GM23338 (cell line): ENCODE measurements around the gene UBAC2. TPM values are rescaled to one million over a fixed set of nuclear protein-coding genes. Genes with fewer than 3 reads are reported as not detected.

Source experiments
- ATAC-seq: fragments of 200-7000 bp; cut with Tn5 transposase; 3 replicates; pipeline ENCODE4 v1.9.1; 2020
- DNase-seq: peaks from one replicate; pipeline ENCODE4 v3.0.0-alpha.2; 2015; ENCODE audit warnings: low spot score
- H2AFZ ChIP-seq: fragments of 200-600 bp; sonication (generic); 2 replicates; pipeline ENCODE4 v1.8.0; 2016; ENCODE audit warnings: antibody characterized with exemption, mild to moderate bottlenecking, moderate library complexity
- H3F3A ChIP-seq: fragments of 200-600 bp; sonication (generic); replicated peaks from 2 replicates; pipeline ENCODE4 v1.8.0; 2017; ENCODE audit warnings: antibody characterized with exemption, mixed run types, low read depth
- H3K27ac ChIP-seq: fragments of 200-600 bp; sonication (generic); 2 replicates; pipeline ENCODE4 v1.6.1; 2016; ENCODE audit warnings: low read depth
- H3K27me3 ChIP-seq: fragments of 200-600 bp; sonication (generic); 2 replicates; pipeline ENCODE4 v1.8.0; 2016; ENCODE audit warnings: mild to moderate bottlenecking, mixed run types, moderate library complexity; ENCODE audit not compliant: insufficient read depth
- H3K36me3 ChIP-seq: fragments of 200-600 bp; sonication (generic); 2 replicates; pipeline ENCODE4 v1.8.0; 2016; ENCODE audit warnings: mild to moderate bottlenecking; ENCODE audit not compliant: insufficient read depth
- H3K4me1 ChIP-seq: fragments of 200-600 bp; sonication (generic); 2 replicates; pipeline ENCODE4 v1.8.0; 2016; ENCODE audit warnings: mild to moderate bottlenecking, moderate library complexity; ENCODE audit not compliant: insufficient read depth
- H3K4me2 ChIP-seq: fragments of 200-600 bp; sonication (generic); 2 replicates; pipeline ENCODE4 v1.7.1; 2017; ENCODE audit warnings: mixed run types
- H3K4me3 ChIP-seq: fragments of 200-600 bp; sonication (generic); 2 replicates; pipeline ENCODE4 v1.6.1; 2016; ENCODE audit warnings: mixed run types
- H3K79me2 ChIP-seq: fragments of 200-600 bp; sonication (generic); replicated peaks from 2 replicates; pipeline ENCODE4 v1.8.0; 2017; ENCODE audit warnings: mild to moderate bottlenecking; ENCODE audit not compliant: insufficient read depth
- H3K9me2 ChIP-seq: fragments of 200-600 bp; sonication (generic); 2 replicates; pipeline ENCODE4 v1.8.0; 2017; ENCODE audit not compliant: insufficient read depth
- H4K20me1 ChIP-seq: fragments of 200-600 bp; sonication (generic); replicated peaks from 2 replicates; pipeline ENCODE4 v1.8.0; 2017; ENCODE audit warnings: mild to moderate bottlenecking; ENCODE audit not compliant: insufficient read depth
- H3K27ac Mint-ChIP-seq: 2 replicates; pipeline ENCODE4 v1.8.0; 2020; ENCODE audit warnings: inconsistent platforms, mild to moderate bottlenecking, moderate library complexity, mixed read lengths
- H3K27me3 Mint-ChIP-seq: 3 replicates; pipeline ENCODE4 v1.8.0; 2022; ENCODE audit warnings: low read depth, mild to moderate bottlenecking, moderate library complexity, mixed read lengths, inconsistent platforms; ENCODE audit not compliant: insufficient read depth, poor library complexity
- H3K36me3 Mint-ChIP-seq: 3 replicates; pipeline ENCODE4 v1.8.0; 2021; ENCODE audit warnings: low read depth, mild to moderate bottlenecking, inconsistent platforms, moderate library complexity, mixed read lengths
- H3K4me1 Mint-ChIP-seq: 3 replicates; pipeline ENCODE4 v1.8.0; 2020; ENCODE audit warnings: mild to moderate bottlenecking, inconsistent platforms, mixed read lengths
- H3K4me3 Mint-ChIP-seq: 3 replicates; pipeline ENCODE4 v1.8.0; 2021; ENCODE audit warnings: moderate library complexity, mild to moderate bottlenecking, inconsistent platforms, mixed read lengths
- H3K9me3 Mint-ChIP-seq: 3 replicates; pipeline ENCODE4 v1.8.0; 2020; ENCODE audit warnings: moderate library complexity, mild to moderate bottlenecking, inconsistent platforms, mixed read lengths
- CREB1 ChIP-seq: fragments of 250-450 bp; sonication (Bioruptor Pico); IDR thresholded peaks from 2 replicates; pipeline ENCODE4 v1.5.0; 2020; ENCODE audit warnings: low read depth, mild to moderate bottlenecking, moderate library complexity
- CTCF ChIP-seq, 2 experiments: fragments of 200-600 bp in 1 of 2; sonication (generic) in 1 of 2; conservative IDR thresholded peaks; 2 replicates each; pipeline versions ENCODE4 v1.5.1 to v1.6.1; 2016 to 2017; ENCODE audit warnings: antibody characterized with exemption in 2 of 2, low read depth in 2 of 2, mild to moderate bottlenecking in 2 of 2, moderate library complexity in 1 of 2
- ETS1 ChIP-seq: IDR thresholded peaks from 2 replicates; pipeline ENCODE4 v1.6.1; 2016; ENCODE audit warnings: antibody characterized with exemption
- EZH2 ChIP-seq: fragments of 200-600 bp; sonication (generic); IDR thresholded peaks from one replicate; pipeline ENCODE4 v1.8.0; 2017; ENCODE audit warnings: antibody characterized with exemption, mild to moderate bottlenecking, low read depth; ENCODE audit not compliant: unreplicated experiment
- EZH2phosphoT487 ChIP-seq: fragments of 200-600 bp; sonication (generic); IDR thresholded peaks from one replicate; pipeline ENCODE4 v1.8.1; 2018; ENCODE audit warnings: antibody characterized with exemption; ENCODE audit not compliant: unreplicated experiment
- JUNB ChIP-seq: IDR thresholded peaks from one replicate; pipeline ENCODE4 v1.6.1; 2016; ENCODE audit warnings: antibody characterized with exemption; ENCODE audit not compliant: unreplicated experiment
- NANOG ChIP-seq: IDR thresholded peaks from 2 replicates; pipeline ENCODE4 v1.6.1; 2016; ENCODE audit warnings: antibody characterized with exemption, borderline replicate concordance
- POLR2AphosphoS5 ChIP-seq: IDR thresholded peaks from 2 replicates; pipeline ENCODE4 v1.6.1; 2016; ENCODE audit warnings: antibody characterized with exemption, low read depth
- REST ChIP-seq: IDR thresholded peaks from one replicate; pipeline ENCODE4 v1.6.1; 2018; ENCODE audit warnings: antibody characterized with exemption; ENCODE audit not compliant: unreplicated experiment
- STAT1 ChIP-seq: IDR thresholded peaks from one replicate; pipeline ENCODE4 v1.6.1; 2016; ENCODE audit warnings: antibody characterized with exemption; ENCODE audit not compliant: unreplicated experiment
- ZNF114 ChIP-seq: fragments of 250-450 bp; sonication (Bioruptor Pico); IDR thresholded peaks from 2 replicates; pipeline ENCODE4 v1.5.0; 2020; ENCODE audit warnings: mild to moderate bottlenecking, moderate library complexity
- ZNF331 ChIP-seq: fragments of 250-450 bp; sonication (Bioruptor Pico); IDR thresholded peaks from 2 replicates; pipeline ENCODE4 v1.5.0; 2020; ENCODE audit warnings: low read depth, mild to moderate bottlenecking, moderate library complexity
- ZNF462 ChIP-seq: fragments of 250-450 bp; sonication (Bioruptor Pico); IDR thresholded peaks from 2 replicates; pipeline ENCODE4 v1.5.0; 2020; ENCODE audit warnings: mild to moderate bottlenecking, moderate library complexity
- polyA plus RNA-seq: library from polyadenylated mRNA; unstranded; fragments of >200 nt; fragmentation: Nextera tagmentation; extraction: Ambion mirVana; gene quantifications from 2 replicates; pipeline ENCODE4 v1.2.1, GENCODE V29; 2016
- total RNA-seq: library from RNA; depleted of rRNA; stranded (reverse); fragments of >200 nt; shearing (Covaris generic); gene quantifications from 2 replicates; pipeline ENCODE4 v1.2.3, GENCODE V29; 2014

UBAC2 gene
- total and polyA plus RNA-seq, 2 experiments from 2014 or later: 37.9 to 76.9 TPM

- no peak for TF ChIP-seq NANOG
- TF ChIP-seq CREB1 (CRISPR knock-in tag): no peak
- no peak for TF ChIP-seq ZNF462 (CRISPR knock-in tag)
- no peak for TF ChIP-seq ZNF114 (CRISPR knock-in tag)
- TF ChIP-seq POLR2AphosphoS5: no peak
- TF ChIP-seq ETS1: no peak
- no peak for TF ChIP-seq REST
- no peak for TF ChIP-seq CTCF (conservative IDR thresholded peaks at IDR 0.05; ENCODE audit: low read depth in 2 of 2)
- TF ChIP-seq EZH2: no peak
- no peak for TF ChIP-seq STAT1
- TF ChIP-seq JUNB: no peak
- TF ChIP-seq EZH2phosphoT487: no peak
- TF ChIP-seq ZNF331 (CRISPR knock-in tag): no peak
- H3F3A ChIP-seq: no peaks in the 10 kb centered on the region
- peaks cover 3% of the 10 kb centered on the region for H3K27me3 Mint-ChIP-seq
- no peak overlapping the region for H3K4me2 ChIP-seq
- H3K9me2 ChIP-seq: peaks cover 3% of the 10 kb centered on the region; the same call in 1 of the 2 replicates
- no peaks in the 10 kb centered on the region for H3K4me1 ChIP-seq
- no peaks in the 10 kb centered on the region for H4K20me1 ChIP-seq
- no peak overlapping the region for H2AFZ ChIP-seq
- peaks cover 4% of the 10 kb centered on the region for H3K4me1 Mint-ChIP-seq
- H3K4me3 Mint-ChIP-seq: no peak overlapping the region
- peak; percentile 63 for ATAC-seq
- no peak overlapping the region for H3K4me3 ChIP-seq
- H3K27me3 ChIP-seq: no peaks in the 10 kb centered on the region
- no peak overlapping the region for H3K27ac ChIP-seq
- no peak for DNase-seq
- H3K27ac Mint-ChIP-seq: no peak overlapping the region; the same call in 1 of the 2 replicates
- H3K79me2 ChIP-seq: no peaks in the 10 kb centered on the region
- H3K36me3 Mint-ChIP-seq: no peaks in the 10 kb centered on the region
- H3K36me3 ChIP-seq: no peaks in the 10 kb centered on the region
- peaks cover 7% of the 10 kb centered on the region; the same call in 2 of the 3 replicates for H3K9me3 Mint-ChIP-seq
Observed at GRCh38 chr13:99399623-99399974, 198.9 kb downstream of the UBAC2 start.
